ENCODE data around the gene CD300LD.
"Not testable (repeated sequence)": the region's sequence is repeated elsewhere in the genome, so short reads cannot be mapped to it uniquely, and the experiment has no call there.

CD300LD gene

DNA sequence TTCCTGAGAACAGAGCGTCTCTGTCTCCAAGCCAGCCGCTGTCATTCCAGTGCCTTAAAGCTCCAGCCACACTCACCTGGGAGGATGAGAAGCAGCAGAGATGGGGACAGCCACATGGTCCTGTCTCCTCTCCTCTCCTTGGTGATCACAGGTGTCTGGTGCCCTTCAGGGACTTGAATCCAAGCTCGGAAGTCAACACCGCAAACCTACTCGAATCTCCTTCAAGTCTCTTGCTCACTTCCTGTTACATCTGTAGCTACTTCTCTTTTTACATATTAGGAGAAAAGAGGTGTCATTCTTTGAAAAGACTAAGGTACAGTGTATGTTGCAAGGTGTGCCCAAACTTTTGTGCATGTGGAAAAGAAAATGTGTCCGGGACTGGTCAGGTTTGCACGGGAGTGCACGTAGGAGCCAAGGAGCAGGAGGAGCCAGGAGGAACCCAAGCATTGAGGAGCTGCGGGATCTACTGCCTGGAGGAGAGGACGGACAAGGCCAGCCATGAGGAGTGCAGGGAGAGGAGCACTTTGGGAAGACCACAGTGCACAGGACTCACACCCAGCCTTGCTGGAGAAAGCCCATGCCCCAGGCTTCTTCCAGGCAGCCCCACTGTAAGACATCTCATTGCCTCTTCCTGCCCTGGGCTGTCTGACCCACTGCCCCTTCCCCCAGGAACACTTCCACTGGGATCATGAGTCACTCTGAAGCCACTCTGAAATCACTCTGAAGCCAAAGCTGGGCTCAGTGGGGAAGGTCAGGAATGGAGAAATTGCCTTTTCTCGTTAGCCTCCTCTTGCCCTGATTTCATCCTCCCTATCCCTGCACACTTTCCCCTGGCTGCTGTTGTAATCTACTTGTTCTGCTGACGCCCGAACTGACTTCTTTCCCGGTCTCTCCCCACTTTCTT, at the start of gene CD300LD:
TSS of gene CD300LD (minus strand) at position 197 of the 904 bp plus-strand sequence. CDS start at position 116, 81 bp downstream.
- DNase-seq, result no peak

DNA sequence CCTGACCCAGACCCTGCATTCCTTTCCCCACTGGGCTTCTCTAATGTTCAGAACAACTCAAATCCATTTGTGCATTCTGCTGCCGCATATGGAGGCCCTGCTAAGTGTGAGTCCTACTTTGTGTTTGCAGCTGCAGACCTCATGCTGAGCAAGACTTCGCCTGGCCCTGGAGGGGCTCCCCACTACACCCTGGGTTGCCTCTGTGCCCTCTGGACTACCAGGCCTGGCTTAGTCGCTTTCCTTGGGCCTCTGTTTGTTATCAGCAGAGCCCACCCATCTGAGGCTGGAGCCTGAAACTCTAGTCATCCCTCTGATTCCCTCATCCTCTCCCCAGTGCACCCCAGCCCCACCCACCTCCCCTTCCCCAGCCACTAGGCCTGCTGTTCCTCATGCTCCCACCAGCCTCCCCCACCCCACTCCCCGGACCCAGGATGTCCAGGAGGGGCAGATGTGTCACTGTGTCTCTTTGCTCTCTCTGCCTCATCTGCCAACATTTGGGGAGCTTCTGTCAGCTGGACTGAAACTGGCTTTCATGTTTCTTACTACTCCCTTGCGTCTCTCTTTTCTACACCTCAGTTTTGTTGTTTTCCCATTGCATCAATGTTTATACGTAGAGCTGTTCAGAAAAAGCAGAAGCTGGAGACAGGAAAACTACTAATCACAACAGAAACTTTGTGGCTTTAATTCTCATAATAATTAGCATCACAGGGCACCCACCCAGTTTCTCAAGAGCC, 49.3 kb upstream of the CD300LD start:
- no peak for DNase-seq

DNA sequence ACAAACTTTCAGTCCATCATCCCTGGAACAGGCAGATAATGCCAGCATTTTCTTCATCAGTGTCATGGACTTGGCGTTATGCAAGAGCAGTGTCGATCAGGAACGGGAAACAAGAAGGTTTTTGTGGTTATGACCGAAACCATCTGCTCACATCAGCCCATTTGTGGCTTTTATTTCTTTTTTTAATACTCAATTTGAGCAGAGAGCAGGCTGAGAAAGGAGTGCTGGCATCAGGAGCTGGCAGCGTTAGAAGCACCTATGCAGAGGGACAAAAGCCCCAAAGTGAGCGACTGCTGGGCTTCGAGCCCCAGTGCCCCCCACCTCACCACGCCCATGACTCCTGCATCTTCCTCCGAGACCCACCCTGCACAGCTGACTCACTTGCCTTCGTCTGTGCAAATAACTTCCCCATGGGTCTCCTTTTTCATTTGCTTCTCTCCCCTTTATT, 47.6 kb upstream of the CD300LD start:
- DNase-seq, result peak; percentile 5

DNA sequence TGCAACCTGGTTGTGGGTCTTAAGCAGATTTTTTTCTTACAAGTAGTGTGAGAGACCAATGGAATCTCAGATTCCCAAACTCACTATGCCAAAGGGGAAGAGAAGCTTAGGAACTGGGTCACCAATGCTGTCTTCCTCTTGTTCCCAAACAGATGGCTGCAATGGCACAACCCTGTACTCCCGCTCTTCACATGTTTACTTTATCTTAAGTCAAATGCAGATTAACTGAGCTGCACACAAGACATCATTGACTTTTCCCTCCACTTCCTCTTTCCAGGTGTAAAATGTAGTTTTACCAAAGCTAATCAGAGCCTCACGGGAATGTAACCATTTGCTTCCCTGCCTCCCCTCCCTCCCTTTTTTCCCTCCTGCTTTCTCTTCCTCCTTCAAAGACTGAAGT, 45.8 kb upstream of the CD300LD start:
- no peak for DNase-seq

DNA sequence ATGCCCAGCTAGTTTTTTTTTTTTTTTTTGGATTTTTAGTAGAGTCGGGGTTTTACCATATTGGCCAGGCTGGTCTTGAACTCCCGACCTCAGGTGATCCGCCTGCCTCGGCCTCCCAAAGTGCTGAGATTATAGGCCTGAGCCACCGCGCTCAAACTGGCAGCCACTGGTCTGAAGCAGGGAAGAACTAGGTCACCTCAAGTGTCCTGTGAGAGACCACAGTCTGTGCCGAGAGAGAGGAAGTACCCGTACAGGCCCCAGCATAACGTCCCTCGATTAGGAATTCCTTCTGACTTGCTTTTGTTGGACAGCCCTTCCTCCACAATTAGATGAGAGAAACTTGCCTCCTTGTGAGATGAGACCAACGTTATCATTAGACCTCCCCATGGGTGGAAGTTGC, 45.2 kb upstream of the CD300LD start:
- no peak for DNase-seq

DNA sequence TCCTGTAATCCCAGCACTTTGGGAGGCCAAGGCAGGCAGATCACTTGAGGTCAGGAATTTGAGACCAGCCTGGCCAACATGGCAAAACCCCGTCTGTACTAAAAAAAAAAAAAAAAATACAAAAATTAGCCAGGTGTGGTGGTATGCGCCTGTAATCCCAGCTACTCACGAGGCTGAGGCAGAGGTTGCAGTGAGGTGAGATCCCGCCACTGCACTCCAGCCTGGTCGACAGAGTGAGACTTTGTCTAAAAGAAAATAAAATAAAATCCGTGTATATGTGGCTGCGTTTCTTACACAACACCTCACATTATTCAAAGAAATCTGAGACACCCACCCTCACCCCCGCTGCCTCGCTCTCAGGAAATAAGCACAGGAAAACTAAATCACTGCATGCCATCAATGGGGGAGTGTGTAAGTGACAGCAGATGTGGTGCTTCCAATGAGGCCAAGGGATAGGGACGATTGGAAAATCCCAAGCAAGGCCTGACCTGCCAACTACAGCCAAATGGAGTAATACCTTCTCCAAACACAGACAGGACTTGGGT, 44.5 kb upstream of the CD300LD start:
- not testable (repeated sequence) for DNase-seq

DNA sequence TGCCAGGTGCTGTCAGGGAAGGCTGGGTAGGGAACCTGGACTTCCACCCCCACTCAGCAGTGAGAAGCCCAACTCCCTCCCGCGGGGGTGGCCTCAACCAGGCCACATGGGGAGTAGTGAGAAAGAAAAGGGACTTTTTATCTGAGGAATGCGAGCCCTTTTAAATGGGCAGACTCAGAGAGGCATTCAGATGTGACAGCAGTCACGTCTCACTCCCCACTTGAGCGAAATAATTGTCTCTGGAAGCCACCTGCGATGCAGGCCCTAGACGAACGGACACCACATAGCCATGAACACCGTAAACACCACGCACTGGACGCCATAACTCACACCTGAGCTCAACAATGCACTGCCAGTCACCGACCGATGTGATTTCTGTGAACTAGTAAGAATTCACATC, 43.3 kb upstream of the CD300LD start:
- no peak for DNase-seq

DNA sequence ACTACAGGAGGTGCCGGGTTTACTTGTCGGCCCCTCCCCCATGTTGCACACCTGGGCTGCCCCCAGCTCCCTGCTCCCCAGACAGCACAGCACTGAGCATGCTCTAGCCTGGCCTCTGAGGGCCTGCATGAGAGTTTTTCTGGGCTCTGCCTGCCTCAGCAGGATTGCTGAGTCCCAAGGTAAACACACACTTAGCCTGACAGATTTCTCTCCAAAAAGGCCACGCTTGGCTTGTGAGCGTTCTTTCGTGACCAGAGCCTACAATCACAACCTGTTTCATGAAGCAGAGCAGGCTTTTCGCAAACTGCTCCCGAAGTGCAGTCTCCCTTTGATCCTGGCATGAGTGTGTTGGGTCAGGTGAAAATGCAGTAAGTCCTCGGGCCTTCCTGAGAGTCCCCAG, 41.2 kb upstream of the CD300LD start:
- DNase-seq, result no peak

DNA sequence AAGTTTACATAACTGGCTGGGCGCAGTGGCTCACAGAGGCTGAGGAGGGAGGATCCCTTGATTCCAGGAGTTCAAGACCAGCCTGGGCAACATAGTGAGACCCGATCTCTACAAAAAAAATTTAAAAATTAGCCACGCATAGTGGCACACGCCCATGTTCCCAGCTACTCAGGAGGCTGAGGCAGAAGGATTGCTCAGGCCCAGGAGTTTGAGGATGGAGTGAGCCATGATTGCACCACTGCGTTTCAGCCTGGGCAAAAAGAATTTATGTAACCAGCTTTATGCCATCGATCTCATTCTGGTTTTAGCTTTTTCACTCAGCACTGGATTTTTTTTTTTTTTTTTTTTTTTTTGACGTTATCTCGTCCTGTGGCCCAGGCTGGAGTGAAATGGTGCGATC, 40.5 kb upstream of the CD300LD start:
- DNase-seq, result no peak

DNA sequence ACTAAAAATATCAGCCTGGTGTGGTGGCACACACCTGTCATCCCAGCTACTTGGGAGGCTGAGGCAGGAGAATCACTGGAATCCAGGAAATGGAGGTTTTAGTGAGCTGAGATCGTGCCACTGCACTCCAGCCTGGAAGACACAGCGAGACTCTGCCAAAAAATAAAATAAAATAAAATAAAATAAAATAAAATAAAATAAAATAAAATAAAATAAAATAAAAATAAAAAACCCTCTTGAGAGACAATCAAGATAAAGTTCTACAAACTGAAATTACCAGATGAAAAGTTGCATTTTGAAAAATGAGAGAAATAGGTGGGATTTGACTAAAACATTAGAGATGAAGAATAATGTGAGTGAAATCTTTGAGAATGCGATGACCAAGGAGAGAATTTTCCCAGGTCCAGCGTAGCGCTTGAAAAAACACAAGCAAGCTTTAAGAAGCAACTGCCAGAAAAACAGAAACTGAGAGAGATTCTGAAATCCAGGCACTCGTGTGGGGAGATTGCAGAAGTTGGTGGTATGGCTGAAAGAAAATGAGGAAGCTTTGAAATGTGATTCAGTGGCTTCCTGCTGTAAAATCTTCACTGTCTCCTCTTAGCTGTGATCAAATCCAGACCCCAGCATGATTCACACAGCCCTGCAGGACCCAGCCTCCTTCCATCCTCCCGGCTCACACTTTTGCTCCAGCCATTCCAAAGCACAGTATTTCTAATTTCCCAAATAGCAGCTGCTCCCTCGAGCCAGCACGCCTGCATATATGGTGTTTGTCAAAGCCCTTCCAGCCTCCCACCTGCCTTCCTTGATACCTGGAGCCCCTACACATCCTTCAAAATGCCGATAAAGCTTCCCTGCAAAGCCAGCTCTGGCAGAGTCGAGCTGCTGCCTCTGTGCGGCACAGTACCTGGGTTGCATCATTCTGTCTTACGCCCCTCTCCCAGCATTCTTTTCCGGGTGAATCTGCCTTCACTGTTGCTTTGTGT, 39.7 kb upstream of the CD300LD start:
- no peak for DNase-seq

DNA sequence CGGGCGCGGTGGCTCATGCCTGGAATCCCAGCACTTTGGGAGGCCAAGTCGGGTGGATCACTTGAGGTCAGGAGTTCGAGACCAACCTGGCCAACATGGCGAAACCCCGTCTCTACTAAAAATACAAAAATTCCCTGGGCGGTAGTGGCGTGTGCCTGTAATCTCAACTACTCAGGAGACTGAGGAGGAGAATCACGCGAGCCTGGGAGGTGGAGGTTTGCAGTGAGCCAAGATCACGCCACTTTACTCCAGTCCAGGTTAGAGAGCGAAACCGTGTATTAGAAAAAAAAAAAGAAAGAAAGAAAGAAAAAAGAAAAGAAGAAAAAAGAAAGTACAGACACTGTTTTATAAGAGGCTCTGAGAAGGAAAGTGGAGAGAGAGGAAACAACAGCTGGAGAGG, 38.2 kb upstream of the CD300LD start:
- DNase-seq, result not testable (repeated sequence)

DNA sequence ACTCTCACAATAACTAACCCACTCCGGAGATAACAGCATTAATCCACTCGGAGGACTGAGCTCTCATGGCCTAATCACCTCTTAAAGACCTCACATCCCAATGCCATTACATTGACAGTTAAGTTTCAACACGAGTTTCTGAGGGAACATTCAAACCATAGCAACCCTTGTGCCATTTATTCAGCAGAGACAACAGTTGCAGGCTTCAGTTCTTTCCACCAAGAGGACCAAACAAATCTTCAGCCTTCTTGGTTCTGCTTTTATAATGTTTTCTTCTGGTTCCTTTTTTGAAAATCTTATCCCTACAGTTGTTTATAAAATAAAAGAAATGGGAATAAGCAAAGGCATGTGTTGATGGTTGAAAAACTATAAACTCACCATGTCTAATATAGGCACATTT, 33.6 kb upstream of the CD300LD start:
- DNase-seq, result no peak

DNA sequence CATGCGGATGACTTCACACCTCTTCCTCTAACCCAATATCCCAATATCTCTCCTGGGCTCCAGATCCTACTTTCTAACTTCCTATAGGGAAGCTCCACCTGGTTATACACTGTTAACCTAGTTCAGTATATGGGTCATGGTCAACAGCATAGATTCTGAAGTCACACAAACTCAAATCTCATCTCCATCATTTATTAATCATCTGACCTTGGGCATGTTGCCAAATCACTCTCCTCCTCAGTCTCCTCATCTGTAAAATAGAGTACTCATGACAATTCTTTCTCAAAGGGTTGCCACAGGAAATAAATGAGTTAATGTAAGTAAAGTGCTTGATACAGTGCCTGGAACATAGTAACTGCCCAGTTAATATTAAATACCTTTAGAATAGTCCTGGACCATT, 32.0 kb upstream of the CD300LD start:
- no peak for DNase-seq

DNA sequence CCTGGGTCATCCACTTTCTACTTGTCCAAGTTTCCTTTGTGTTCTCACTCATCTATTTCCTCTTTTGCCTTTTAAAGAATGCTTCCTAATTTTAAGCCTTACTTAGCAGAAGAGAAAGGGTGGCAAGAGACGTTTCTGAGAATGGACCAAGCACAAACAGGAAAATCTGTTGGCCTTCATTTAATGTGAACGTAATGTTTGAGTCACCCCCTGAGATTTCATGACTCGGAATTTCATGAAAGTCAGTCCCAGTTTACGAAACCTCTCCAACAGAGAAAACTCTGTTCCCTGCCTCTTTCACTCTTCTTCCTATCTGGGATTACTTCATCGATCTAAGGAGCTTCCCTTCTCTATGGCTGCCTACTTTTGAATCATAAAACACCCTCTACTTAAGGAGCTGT, 31.6 kb upstream of the CD300LD start, which contains the start of gene CD300E:
TSS of gene CD300E (minus strand) at position 46 of the 401 bp plus-strand sequence. CDS start 117 bp downstream, outside the sequence.
- no peak for DNase-seq

DNA sequence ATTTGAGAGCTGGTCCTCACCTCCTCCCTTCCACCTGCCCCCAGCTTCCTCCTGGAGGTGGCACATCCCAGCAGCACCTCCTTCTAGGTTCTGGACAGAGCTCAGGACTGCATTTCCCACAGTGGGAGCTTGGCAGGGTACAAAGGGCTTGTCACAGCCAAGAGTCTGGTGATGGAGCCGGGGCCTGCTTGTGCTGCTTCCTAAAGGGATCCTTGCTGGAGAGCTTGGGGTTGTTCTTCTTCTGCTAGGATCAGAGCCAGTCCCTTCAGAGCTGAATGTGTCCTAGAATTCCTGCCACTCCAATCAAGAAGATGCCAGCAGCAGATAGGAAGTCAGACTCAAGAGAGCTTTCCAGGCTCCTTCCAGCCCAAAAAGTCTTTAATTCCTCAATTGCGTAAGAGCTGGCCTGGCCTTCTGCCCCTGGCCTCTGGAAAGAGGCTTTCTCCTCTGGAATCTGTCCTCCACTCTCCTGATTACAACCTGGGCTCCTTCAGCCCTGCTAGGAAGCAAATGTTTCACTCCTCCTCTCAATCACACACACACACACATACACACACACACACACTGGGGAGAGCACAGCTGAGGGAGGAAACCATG, 27.1 kb upstream of the CD300LD start:
- DNase-seq, result no peak

DNA sequence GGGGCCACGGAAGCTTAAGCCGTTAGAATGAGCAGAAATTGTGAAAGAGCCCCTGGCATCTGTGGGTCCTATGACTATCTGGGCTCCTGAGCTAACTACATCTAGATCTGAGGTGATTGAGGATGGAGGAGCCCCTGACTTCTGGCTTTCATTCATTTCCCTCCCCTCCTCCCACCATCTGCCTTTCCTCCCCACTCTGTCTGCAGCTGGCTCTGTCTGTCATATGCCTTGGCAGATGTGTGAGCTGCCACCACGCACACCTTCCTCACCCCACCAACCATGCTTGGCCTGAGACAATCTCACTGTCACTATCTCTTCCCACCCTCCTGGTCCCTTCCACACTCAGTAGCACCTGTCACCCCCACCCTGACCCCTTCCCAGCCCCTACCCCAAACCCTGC, 26.4 kb upstream of the CD300LD start:
- DNase-seq, result no peak

DNA sequence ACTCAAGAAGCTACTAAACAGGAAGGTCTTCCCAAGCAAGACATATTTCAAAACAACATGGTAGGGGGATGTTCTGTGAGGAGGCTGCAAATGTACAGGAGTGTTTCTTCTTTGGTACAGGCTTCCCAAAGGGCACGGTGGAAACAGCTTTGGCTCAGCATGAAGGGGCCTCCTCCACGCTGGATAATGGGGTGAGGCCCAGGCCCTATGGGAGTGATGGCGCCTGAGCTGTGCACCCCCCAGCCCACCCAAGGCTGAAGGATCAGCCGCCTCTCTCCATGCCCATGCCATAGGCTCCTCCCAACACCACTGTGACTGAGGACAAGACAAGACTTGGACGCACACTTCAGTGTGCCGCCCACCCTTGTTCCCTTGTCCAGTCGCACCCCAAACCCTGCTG, 24.6 kb upstream of the CD300LD start:
- no peak for DNase-seq

DNA sequence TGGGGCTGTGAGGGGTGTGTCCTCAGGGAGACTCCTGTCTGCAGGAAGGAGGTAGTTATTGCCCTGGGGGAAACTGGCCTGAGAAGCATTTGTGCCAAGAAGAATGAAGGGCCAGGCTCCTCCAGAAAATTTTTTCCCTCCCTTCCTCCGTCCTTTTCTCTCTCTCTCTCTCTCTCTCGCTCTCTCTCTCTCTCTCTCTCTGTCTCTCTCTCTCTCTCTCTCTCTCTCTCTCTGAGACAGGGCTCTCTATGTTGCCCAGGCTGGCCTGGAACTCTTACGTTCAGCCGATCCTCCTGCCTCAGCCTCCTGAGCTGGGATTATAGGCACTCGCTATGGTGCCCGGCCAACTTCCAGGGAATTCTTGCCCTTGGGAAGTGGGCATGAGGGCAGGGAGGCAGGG, 20.0 kb upstream of the CD300LD start:
- no peak for DNase-seq

DNA sequence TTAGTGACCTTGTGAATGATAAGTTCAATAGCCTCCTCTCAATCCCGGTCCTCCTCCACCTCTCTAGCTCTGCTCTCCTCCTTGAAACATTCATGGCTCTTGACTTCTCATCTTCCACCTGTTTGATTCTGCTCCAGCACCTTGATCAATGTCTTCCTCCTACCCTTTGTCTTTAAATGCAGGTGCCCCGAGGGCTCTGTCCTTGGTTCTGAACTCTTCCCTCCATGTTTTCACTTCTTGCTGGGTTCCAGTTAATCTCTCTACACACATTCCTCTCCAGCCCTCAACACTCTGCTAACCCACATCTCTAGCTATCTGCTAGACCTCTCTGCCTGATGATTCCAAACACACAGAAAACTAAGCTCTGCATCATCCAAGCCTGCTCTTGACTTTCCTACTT, 18.0 kb upstream of the CD300LD start:
- no peak for DNase-seq

DNA sequence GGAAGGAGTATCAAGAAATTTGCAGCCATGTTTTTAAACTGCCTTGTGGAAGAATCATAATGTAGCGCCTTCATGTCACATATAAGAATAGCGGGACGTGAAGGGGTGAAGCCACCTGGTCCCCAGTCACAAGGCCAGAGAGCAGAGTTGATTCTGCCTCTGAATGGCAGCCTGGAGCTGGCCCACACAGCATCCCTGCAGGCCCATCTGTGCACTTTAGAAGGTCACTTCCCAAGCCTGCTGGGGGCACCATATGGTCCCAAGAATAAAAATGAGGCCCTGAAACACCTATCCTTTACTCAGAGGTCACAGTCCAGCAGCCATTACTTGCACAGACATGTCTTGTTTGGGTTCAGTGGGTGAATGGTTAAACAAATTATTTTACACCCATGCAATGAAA, 16.4 kb upstream of the CD300LD start:
- DNase-seq, result no peak

DNA sequence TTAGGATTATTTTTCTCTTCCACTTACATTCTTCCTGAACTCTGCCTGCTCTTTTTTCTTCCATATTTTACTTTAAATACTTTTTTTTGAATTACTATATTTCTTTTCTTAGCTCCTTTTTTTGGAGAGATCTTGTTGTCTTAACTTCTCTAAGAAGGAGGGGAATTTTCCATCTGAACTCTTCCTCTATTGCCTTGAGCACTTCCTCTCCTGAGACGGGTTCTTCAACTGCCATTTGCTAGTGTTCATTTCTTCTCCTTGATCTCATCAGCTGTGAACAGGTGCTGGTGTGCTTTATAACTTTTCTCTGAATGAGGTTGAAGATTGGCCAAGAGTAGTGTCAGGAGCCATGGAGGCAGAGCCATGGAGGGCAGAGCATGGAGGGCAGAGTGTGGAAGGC, 15.1 kb upstream of the CD300LD start:
- no peak for DNase-seq

DNA sequence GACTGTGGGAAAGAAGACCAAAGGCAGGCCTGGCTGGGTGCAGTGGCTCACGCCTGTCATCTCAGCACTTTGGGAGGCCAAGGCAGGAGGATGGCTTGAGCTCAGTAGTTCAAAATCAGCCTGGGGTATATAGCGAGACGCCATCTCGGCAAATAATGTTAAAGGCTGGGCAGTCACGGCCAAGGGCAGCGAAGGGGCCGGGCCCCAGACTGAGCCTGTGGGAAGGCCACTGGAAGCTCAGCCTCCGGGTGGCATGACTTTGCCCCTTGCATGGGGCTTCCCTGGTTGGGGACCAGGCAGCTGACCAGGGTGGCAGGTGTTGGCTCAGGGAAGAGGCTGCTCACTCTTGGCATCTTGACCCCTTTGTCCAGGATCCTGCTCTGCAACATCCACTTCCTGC, 14.0 kb upstream of the CD300LD start:
- no peak for DNase-seq

Measured in stimulated activated CD4-positive, alpha-beta T cell treated with anti-CD3 and anti-CD28 coated beads, Interleukin-4, amount 100 ng/mL, for 24 hours (primary cell).